Measurements from ENCODE around the gene PDZK1.
"Not testable (repeated sequence)": the region's sequence is repeated elsewhere in the genome, so short reads cannot be mapped to it uniquely, and the experiment has no call there.

PDZK1 gene

GRCh38 chr1:145710291-145711027 lies 3.3 kb upstream of the PDZK1 start:
- DNase-seq, result no peak

- DNase-seq, result no peak
Observed at GRCh38 chr1:145708063-145708462, 895 bp upstream of the PDZK1 start.

- DNase-seq, result no peak
Observed at GRCh38 chr1:145706086-145706664, 993 bp downstream of the PDZK1 start.

GRCh38 chr1:145705622-145706021 lies 1.5 kb downstream of the PDZK1 start:
- no peak for DNase-seq

- no peak for DNase-seq
Observed at GRCh38 chr1:145702826-145703225, 4.3 kb downstream of the PDZK1 start.

GRCh38 chr1:145702052-145702451 lies 5.1 kb downstream of the PDZK1 start:
- DNase-seq, result no peak

GRCh38 chr1:145701306-145701862 lies 5.8 kb downstream of the PDZK1 start:
- DNase-seq, result no peak

- no peak for DNase-seq
Observed at GRCh38 chr1:145696630-145696960, 10.6 kb downstream of the PDZK1 start.

GRCh38 chr1:145695821-145696629 lies 11.1 kb downstream of the PDZK1 start:
- no peak for DNase-seq

GRCh38 chr1:145692785-145693443 lies 14.3 kb downstream of the PDZK1 start:
- DNase-seq, result no peak

GRCh38 chr1:145690587-145691558 lies 16.3 kb downstream of the PDZK1 start:
- DNase-seq, result peak; percentile 35

GRCh38 chr1:145689922-145690321 lies 17.2 kb downstream of the PDZK1 start:
- no peak for DNase-seq

GRCh38 chr1:145688924-145689323 lies 18.2 kb downstream of the PDZK1 start:
- no peak for DNase-seq

- DNase-seq, result no peak
Observed at GRCh38 chr1:145688328-145688727, 18.8 kb downstream of the PDZK1 start.

- not testable (repeated sequence) for DNase-seq
Observed at GRCh38 chr1:145686078-145686477, 21.1 kb downstream of the PDZK1 start.

- DNase-seq, result not testable (repeated sequence)
Observed at GRCh38 chr1:145684858-145685257, 22.3 kb downstream of the PDZK1 start.

GRCh38 chr1:145673217-145673616 lies 34.0 kb downstream of the PDZK1 start:
- DNase-seq, result not testable (repeated sequence)

GRCh38 chr1:145670995-145671745 lies 36.0 kb downstream of the PDZK1 start:
- not testable (repeated sequence) for DNase-seq

GRCh38 chr1:145665015-145665414 lies 42.2 kb downstream of the PDZK1 start:
- DNase-seq, result not testable (repeated sequence)

- DNase-seq, result not testable (repeated sequence)
Observed at GRCh38 chr1:145662502-145662901, 44.7 kb downstream of the PDZK1 start.

Data from NK-92 treated with Interleukin-12 subunit alpha and Interleukin-12 subunit beta, amount 100 ng/mL, for 24 hours (cell line).